ENCODE measurements around the gene TMEM221. TPM values are rescaled to one million over a fixed set of nuclear protein-coding genes. Genes with fewer than 3 reads are reported as not detected.

The TMEM221 gene
- total and polyA plus RNA-seq, 2 donors (not counting 3 experiments of a cell fraction or from before 2014, with no cell fraction given) = 0.08 TPM; not detected in 1

DNA sequence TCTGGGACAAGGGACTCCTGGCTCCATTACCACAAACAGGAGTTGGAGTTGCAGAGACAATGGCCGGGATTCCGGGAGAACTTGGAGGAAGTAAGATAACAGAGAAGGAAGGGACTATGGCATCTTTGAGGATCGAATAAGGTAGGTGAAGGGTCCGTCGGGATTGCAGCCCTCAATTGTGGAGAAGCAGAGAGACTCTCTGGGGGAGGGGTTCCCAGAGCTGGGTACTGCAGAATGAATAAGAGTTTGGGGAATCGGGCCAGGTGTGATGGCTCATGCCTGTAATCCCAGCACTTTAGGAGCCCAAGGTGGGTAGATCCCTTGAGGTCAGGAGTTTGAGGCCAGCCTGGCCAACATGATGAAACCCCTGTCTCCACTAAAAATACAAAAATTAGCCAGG is 46.8 kb downstream of the TMEM221 start:
- TF ChIP-seq GATA2 (IDR thresholded peaks at IDR 0.05; ENCODE audit: insufficient read depth, insufficient read length, low read depth, low read length) (no peak), MYC (IDR thresholded peaks at IDR 0.05; ENCODE audit: low read depth, low read length) (no peak), FOS (IDR thresholded peaks at IDR 0.05; ENCODE audit: borderline replicate concordance, insufficient read depth, low read length) (no peak), JUN (IDR thresholded peaks at IDR 0.05; ENCODE audit: borderline replicate concordance, insufficient read depth, insufficient read length, low read depth) (no peak), EZH2 (IDR thresholded peaks at IDR 0.05; ENCODE audit: borderline replicate concordance, low read depth, low read length, severe bottlenecking) (no peak), POLR2AphosphoS5 (IDR thresholded peaks at IDR 0.05; ENCODE audit: insufficient read depth, low read depth, low read length) (no peak), POLR2A (IDR thresholded peaks at IDR 0.05; ENCODE audit: low read depth, low read length) (no peak)
- TF ChIP-seq, protein P1, sequence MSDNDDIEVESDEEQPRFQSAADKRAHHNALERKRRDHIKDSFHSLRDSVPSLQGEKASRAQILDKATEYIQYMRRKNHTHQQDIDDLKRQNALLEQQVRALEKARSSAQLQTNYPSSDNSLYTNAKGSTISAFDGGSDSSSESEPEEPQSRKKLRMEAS (IDR thresholded peaks at IDR 0.05; ENCODE audit: insufficient read depth, insufficient read length) = no peak
- TF ChIP-seq, protein P2, sequence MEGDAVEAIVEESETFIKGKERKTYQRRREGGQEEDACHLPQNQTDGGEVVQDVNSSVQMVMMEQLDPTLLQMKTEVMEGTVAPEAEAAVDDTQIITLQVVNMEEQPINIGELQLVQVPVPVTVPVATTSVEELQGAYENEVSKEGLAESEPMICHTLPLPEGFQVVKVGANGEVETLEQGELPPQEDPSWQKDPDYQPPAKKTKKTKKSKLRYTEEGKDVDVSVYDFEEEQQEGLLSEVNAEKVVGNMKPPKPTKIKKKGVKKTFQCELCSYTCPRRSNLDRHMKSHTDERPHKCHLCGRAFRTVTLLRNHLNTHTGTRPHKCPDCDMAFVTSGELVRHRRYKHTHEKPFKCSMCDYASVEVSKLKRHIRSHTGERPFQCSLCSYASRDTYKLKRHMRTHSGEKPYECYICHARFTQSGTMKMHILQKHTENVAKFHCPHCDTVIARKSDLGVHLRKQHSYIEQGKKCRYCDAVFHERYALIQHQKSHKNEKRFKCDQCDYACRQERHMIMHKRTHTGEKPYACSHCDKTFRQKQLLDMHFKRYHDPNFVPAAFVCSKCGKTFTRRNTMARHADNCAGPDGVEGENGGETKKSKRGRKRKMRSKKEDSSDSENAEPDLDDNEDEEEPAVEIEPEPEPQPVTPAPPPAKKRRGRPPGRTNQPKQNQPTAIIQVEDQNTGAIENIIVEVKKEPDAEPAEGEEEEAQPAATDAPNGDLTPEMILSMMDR (IDR thresholded peaks at IDR 0.05; ENCODE audit: extremely low read depth in 1 of 2, insufficient read depth in 1 of 2, low read depth in 1 of 2, low read length in 2 of 2) = no peak
- DNase-seq (ENCODE audit: low read depth, low spot score) (no peak), FAIRE-seq (peak; percentile 8)
- Histone ChIP-seq H3K27me3 (ENCODE audit: control insufficient read depth in 2 of 2, insufficient read depth in 2 of 2, low read length in 2 of 2) (no peaks in the 10 kb centered on the region), H3K9me1 (replicated peaks; ENCODE audit: control insufficient read depth, extremely low read depth, insufficient read depth, low read length) (no peaks in the 10 kb centered on the region), H3K9me3 (replicated peaks; ENCODE audit: control insufficient read depth, insufficient read depth, low read length) (no peaks in the 10 kb centered on the region), H3K27ac (ENCODE audit: insufficient read depth, low read depth, low read length) (no peak overlapping the region), H3K36me3 (ENCODE audit: control insufficient read depth in 2 of 2, extremely low read depth in 1 of 2, insufficient read depth in 2 of 2, low read length in 2 of 2) (no peaks in the 10 kb centered on the region), H2AFZ (ENCODE audit: low read depth, low read length) (no peak overlapping the region), H3K4me2 (ENCODE audit: insufficient read depth, low read length) (no peak overlapping the region), H3K4me1 (ENCODE audit: control insufficient read depth, extremely low read depth, insufficient read depth, low read length) (peaks cover 17% of the 10 kb centered on the region), H3K4me3 (replicated peaks in 1 of 3; ENCODE audit: insufficient read depth in 1 of 3, low read depth in 1 of 3, low read length in 3 of 3) (no peak overlapping the region), H3K79me2 (ENCODE audit: control insufficient read depth, insufficient read depth, low read length) (peaks cover 8% of the 10 kb centered on the region), H4K20me1 (replicated peaks; ENCODE audit: control insufficient read depth, extremely low read depth, insufficient read depth, low read length) (no peaks in the 10 kb centered on the region), H3K9ac (replicated peaks; ENCODE audit: extremely low read depth, insufficient read depth, low read length) (no peak overlapping the region)
- CTCF ChIA-PET = no interaction called here
- dilution Hi-C loops (cut with MboI; ENCODE audit: extremely low pct_ligation_motif_present, low sequenced_read_pairs) = no loop called here
- no TSS peak for BruUV-seq (replicated peaks)
- POLR2A ChIA-PET = interaction anchor here (0.7 kb wide), 1 partner anchor 15 kb away, joined by 3 read pairs; no protein-coding TSS in a partner anchor
- intact Hi-C loops (cut with micrococcal nuclease) = loop anchor here (10.0 kb wide), 1 partner anchor 153 kb away; the partner anchor contains the start of gene COLGALT1

Measured in endothelial cell of umbilical vein (primary cell).